Nucleus accumbens (tissue), 56 donors: ENCODE data around the gene SH3BP5.

Experiments used
- DNase-seq, 56 donors: peaks; one replicate each; lab custom pipeline; 2025; lab: John Stamatoyannopoulos, UW

Gene SH3BP5

GRCh38 chr3:15327941-15328340 is 4.4 kb downstream of the SH3BP5 start:
- no peak for DNase-seq

GRCh38 chr3:15326673-15327072 is 5.7 kb downstream of the SH3BP5 start:
- no peak for DNase-seq

GRCh38 chr3:15326037-15326436 is 6.3 kb downstream of the SH3BP5 start:
- DNase-seq: no peak

GRCh38 chr3:15325228-15325627 is 7.2 kb downstream of the SH3BP5 start:
- peak in 1 of 56 donors; percentile 8 for DNase-seq

GRCh38 chr3:15324379-15324808 is 8.0 kb downstream of the SH3BP5 start:
- peak in 2 of 56 donors; percentile 7 to 20 for DNase-seq

GRCh38 chr3:15323063-15323462 is 9.3 kb downstream of the SH3BP5 start:
- DNase-seq: no peak

- DNase-seq: no peak
These were observed 11.0 kb downstream of the SH3BP5 start for GRCh38 chr3:15321349-15321748.

- no peak for DNase-seq
These were observed 12.8 kb downstream of the SH3BP5 start for GRCh38 chr3:15319575-15319974.

- DNase-seq: no peak
These were observed 13.2 kb downstream of the SH3BP5 start for GRCh38 chr3:15319136-15319535.

GRCh38 chr3:15318661-15319060 is 13.7 kb downstream of the SH3BP5 start:
- DNase-seq: no peak

GRCh38 chr3:15316998-15317435 is 15.4 kb downstream of the SH3BP5 start:
- DNase-seq: no peak

- DNase-seq: no peak
These were observed 17.4 kb downstream of the SH3BP5 start for GRCh38 chr3:15315003-15315402.

GRCh38 chr3:15314276-15314675 is 18.1 kb downstream of the SH3BP5 start:
- DNase-seq: no peak

GRCh38 chr3:15313461-15313860 is 18.9 kb downstream of the SH3BP5 start:
- DNase-seq: peak in 7 of 56 donors; percentile 14 to 41 (median 22)

GRCh38 chr3:15312550-15312949 is 19.8 kb downstream of the SH3BP5 start:
- DNase-seq: no peak

- peak in 9 of 56 donors; percentile 13 to 54 (median 33) for DNase-seq
These were observed 21.7 kb downstream of the SH3BP5 start for GRCh38 chr3:15310491-15311370.

- peak in 44 of 56 donors; percentile 14 to 78 (median 55) for DNase-seq
These were observed 22.6 kb downstream of the SH3BP5 start for GRCh38 chr3:15309662-15310335.

- no peak for DNase-seq
These were observed 24.8 kb downstream of the SH3BP5 start for GRCh38 chr3:15307580-15307979.

GRCh38 chr3:15306979-15307359 is 25.4 kb downstream of the SH3BP5 start:
- DNase-seq: no peak

GRCh38 chr3:15305359-15305844 is 27.0 kb downstream of the SH3BP5 start:
- DNase-seq: no peak

GRCh38 chr3:15303728-15304127 is 28.7 kb downstream of the SH3BP5 start:
- no peak for DNase-seq
